GM19468 (cell line): ENCODE data around the gene MED17.
"Not testable (repeated sequence)": the region's sequence is repeated elsewhere in the genome, so short reads cannot be mapped to it uniquely, and the experiment has no call there.

ENCODE experiments used
- ATAC-seq: cut with Tn5 transposase; IDR thresholded peaks from one replicate; pipeline ENCODE4 v1.9.1; 2021; ENCODE audit warnings: mild to moderate bottlenecking, moderate library complexity, moderate number of reproducible peaks; ENCODE audit not compliant: unreplicated experiment; ENCODE audit errors: extremely low read depth

MED17 gene, protein sequence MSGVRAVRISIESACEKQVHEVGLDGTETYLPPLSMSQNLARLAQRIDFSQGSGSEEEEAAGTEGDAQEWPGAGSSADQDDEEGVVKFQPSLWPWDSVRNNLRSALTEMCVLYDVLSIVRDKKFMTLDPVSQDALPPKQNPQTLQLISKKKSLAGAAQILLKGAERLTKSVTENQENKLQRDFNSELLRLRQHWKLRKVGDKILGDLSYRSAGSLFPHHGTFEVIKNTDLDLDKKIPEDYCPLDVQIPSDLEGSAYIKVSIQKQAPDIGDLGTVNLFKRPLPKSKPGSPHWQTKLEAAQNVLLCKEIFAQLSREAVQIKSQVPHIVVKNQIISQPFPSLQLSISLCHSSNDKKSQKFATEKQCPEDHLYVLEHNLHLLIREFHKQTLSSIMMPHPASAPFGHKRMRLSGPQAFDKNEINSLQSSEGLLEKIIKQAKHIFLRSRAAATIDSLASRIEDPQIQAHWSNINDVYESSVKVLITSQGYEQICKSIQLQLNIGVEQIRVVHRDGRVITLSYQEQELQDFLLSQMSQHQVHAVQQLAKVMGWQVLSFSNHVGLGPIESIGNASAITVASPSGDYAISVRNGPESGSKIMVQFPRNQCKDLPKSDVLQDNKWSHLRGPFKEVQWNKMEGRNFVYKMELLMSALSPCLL

GRCh38 chr11:93784145-93784934 lies at the start of gene MED17:
Gene MED17 (plus strand): TSS chr11:93784282. CDS start chr11:93784514, 232 bp downstream.
- ATAC-seq = peak; percentile 85

- no peak for ATAC-seq
Measured at GRCh38 chr11:93734427-93735222, 49.5 kb upstream of the MED17 start.

DNA sequence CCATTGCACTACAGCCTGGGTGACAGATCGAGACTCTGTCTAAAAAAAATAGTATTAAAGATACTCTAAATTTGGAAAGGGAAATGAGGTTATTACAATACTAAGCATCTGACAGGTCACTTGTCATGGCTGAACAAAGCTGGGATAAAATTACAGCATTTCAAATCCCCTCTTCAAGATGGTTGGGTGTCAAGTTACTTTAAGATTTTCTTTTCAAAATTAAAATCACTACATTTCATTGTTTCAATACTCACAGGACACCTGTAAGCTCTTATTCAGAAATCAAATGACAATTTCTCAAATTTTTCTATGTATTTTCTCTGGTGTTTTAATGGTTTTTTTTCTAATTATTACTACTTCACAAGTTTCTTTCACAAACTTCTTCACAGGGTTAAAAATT lies 48.5 kb upstream of the MED17 start:
- no peak for ATAC-seq

DNA sequence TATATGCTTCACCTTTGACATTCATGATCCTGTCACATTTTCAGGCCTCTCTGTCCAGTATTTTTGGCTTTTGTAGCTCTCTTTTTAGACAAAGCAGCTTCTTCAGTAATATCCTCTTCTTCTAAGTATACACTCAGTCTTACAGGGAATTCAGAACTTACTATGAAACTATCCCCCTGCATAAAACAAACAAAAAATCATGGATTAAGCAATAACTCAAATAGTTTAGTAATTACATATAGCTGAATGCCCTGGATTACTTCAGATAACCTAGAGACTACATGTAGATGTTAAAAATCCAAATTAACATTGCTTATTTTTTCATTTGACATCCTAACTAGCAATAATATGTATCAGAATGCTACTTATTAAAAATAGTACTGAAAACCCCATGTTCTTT lies 48.0 kb upstream of the MED17 start:
- ATAC-seq = no peak

- ATAC-seq = no peak
Measured at GRCh38 chr11:93737904-93738612, 46.0 kb upstream of the MED17 start.

DNA sequence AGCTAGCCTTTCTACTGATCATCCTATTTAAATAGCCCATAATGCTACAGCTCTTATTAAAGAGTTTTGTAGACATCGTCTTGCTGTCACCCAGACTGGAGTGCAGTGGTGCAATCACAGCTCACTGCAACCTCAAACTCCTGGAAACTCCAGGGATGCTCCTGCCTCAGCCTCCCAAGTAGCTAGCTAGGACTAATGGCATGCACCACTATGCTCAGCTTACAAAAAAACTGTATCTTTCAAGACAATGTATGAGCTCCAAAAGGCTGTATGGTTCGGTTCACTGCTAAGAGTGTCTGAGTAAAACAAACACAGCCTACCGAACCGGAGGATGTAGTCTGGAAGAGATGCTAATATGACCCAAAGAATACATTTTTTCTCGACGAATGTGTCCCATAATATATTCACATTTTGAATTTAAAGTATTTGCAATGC lies 45.4 kb upstream of the MED17 start:
- no peak for ATAC-seq

DNA sequence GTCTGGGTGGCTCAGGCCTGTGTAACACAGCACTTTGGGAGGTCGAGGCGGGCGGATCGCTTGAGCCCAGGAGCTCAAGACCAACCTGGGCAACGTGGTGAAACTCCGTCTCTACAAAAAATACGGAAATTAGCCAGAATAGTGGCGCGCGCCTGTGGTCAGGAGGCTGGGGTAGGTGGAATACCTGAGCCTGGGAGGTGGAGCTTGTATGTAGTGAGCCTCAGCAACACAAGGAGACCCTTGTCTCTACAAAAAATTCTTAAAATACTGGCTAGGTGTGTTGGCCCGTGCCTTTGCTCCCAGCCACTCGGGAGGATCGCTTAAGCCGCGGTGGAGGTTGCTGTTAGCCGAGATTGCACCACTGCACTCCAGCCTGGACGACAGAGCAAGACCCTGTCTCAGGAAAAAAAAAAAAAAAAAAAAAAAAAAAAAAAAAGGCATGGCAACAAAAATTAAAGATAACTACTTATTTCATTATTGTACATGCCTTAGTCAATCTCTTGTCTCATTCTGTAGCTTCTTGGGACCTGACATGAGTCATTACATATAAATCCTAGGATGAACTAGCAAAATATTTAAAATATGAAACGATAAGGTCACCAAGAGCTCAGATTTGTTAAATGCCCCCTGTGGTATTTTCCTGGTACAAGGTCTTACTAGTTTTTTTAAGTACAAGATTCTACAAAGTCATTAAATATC lies 43.9 kb upstream of the MED17 start:
- no peak for ATAC-seq

GRCh38 chr11:93740730-93741093 lies 43.4 kb upstream of the MED17 start:
- ATAC-seq = no peak

GRCh38 chr11:93741094-93741881 lies 42.8 kb upstream of the MED17 start, which contains the start of the genes C11orf54 and TAF1D:
Gene C11orf54 (plus strand): TSS chr11:93741672. CDS start chr11:93747394, 5,722 bp downstream.
Gene TAF1D (minus strand): TSS chr11:93741495. CDS start chr11:93739304, 2,191 bp downstream.
- ATAC-seq = peak; percentile 66

DNA sequence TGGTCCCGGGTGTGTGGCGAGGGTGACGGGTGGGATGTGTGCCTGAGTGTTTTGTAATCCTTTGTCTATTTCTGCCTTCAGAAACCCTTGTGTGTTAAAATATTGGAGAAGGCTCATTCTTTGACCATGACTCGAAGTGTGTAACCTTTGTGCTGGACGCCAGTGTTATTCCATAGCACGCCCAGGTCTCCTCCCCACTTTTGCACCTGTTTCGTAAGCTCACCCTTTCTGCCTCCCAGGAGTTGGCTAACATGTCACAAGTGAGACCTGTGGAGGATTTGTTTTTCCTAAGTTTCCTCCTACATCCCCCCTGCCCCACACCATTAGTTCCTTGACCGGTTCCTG lies 42.2 kb upstream of the MED17 start:
- no peak for ATAC-seq

- no peak for ATAC-seq
Measured at GRCh38 chr11:93743291-93743690, 40.8 kb upstream of the MED17 start.

DNA sequence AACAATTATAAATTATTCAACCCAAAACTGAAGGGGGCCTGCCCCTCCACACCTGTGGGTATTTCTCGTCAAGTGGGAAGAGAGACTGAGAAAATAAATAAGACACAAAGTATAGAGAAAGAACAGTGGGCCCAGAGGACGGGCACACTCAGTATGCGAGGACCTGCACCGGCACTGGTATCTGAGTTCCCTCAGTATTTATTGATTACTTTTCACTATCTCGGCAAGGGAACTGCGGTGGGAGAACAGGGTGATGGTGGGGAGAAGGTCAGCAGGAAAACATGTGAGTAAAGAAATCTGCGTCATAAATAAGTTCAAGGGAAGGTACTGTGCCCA lies 39.4 kb upstream of the MED17 start:
- no peak for ATAC-seq

DNA sequence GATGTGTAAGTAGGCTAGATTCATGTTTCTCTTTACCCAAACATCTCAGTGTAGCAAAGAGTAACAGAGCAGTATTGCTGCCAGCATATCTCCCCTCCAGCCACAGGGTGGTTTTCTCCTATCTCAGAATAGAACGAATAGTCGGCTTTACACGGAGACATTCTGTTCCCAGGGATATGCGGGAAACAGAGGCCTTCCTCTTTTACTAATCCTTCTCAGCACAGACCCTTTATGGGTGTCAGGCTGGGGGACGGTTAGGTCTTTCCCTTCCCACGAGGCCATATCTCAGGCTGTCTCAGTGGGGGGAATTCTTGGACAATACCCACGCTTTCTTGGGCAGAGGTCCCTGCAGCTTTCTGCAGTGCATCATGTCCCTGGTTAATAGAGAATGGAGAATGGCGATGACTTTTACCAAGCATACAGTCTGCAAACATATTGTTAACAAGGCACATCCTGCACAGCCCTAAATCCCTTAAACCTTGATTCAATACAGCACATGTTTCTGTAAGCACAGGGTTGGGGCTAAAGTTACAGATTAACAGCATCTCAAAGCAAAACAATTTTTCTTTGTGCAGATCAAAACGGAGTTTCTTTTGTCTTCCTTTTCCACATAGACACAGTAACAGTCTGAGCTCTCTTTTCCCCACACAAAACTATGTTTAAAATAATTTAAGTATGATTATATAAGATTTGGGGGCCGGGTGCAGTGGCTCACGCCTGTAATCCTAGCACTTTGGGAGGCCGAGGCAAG lies 38.9 kb upstream of the MED17 start:
- ATAC-seq = not testable (repeated sequence)

DNA sequence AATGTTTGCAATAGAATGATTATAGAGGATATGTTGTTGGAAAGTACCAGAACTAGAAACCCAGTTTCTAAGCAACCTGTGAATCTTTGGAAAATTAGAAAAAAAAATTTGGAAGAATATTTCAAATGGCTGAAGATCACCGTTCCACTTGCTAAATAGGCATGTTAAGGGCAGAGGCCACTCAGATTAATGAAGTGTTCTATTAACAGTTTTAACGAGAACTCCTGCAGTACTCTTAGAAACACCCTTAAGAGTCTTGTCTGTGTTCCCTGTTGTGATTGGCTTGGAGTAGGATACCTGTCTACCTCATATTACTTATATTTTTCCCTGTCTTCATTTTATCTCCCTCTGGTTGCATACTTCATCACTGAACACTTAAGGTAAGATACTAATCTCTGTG lies 38.0 kb upstream of the MED17 start:
- ATAC-seq = no peak

- ATAC-seq = peak; percentile 92
Measured at GRCh38 chr11:93747122-93747521, 37.0 kb upstream of the MED17 start.

DNA sequence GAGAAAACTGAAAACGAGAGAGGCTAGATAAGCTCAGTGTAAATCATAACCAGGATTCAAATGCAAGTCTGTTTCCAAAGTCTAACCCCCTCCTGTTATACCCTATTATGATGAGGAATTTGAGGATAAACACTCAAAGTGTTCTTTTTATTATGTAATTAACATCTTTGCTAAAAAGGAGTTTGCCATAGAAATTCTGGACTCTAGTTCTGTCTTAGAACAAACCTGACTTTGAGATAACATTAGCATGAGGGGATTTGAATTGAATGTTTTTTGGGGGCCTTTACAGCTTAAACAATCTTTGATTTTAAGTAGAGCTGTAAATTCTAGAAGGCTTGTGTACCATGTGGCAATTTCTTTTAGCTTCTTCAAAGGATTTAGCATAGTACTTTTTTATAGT lies 33.1 kb upstream of the MED17 start:
- no peak for ATAC-seq

- no peak for ATAC-seq
Measured at GRCh38 chr11:93753241-93753640, 30.8 kb upstream of the MED17 start.

GRCh38 chr11:93756748-93757147 lies 27.3 kb upstream of the MED17 start:
- peak; percentile 16 for ATAC-seq
